ENCODE data around the gene KRTAP19-8.

DNA sequence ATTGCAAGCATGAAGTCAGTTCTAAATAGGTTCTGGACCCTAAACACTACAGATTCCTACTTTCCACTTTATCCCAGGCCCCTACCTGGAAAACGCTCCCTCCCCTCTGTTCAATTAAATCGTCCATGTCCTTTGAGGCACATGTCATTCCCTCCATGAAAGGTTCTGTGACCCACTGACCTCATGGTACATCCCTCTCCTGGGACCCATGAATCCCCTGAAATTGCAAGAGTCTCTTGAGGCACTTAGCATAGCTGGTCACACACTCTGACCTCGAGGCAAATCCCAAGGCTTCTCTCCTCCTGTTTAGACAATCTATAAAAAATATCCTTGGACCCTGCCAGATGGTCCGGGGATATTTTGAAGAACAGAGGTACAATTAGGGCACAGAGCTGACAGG lies 34.3 kb upstream of the KRTAP19-8 start:
- TF ChIP-seq BRCA1 (IDR thresholded peaks at IDR 0.05; ENCODE audit: low read depth, low read length), result no peak
- TF ChIP-seq SUZ12 (IDR thresholded peaks at IDR 0.05; ENCODE audit: unreplicated experiment), result no peak
- TF ChIP-seq, protein P1, sequence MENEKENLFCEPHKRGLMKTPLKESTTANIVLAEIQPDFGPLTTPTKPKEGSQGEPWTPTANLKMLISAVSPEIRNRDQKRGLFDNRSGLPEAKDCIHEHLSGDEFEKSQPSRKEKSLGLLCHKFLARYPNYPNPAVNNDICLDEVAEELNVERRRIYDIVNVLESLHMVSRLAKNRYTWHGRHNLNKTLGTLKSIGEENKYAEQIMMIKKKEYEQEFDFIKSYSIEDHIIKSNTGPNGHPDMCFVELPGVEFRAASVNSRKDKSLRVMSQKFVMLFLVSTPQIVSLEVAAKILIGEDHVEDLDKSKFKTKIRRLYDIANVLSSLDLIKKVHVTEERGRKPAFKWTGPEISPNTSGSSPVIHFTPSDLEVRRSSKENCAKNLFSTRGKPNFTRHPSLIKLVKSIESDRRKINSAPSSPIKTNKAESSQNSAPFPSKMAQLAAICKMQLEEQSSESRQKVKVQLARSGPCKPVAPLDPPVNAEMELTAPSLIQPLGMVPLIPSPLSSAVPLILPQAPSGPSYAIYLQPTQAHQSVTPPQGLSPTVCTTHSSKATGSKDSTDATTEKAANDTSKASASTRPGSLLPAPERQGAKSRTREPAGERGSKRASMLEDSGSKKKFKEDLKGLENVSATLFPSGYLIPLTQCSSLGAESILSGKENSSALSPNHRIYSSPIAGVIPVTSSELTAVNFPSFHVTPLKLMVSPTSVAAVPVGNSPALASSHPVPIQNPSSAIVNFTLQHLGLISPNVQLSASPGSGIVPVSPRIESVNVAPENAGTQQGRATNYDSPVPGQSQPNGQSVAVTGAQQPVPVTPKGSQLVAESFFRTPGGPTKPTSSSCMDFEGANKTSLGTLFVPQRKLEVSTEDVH (IDR thresholded peaks at IDR 0.05; ENCODE audit: low read depth, partially characterized antibody), result no peak
- TF ChIP-seq, protein P2, sequence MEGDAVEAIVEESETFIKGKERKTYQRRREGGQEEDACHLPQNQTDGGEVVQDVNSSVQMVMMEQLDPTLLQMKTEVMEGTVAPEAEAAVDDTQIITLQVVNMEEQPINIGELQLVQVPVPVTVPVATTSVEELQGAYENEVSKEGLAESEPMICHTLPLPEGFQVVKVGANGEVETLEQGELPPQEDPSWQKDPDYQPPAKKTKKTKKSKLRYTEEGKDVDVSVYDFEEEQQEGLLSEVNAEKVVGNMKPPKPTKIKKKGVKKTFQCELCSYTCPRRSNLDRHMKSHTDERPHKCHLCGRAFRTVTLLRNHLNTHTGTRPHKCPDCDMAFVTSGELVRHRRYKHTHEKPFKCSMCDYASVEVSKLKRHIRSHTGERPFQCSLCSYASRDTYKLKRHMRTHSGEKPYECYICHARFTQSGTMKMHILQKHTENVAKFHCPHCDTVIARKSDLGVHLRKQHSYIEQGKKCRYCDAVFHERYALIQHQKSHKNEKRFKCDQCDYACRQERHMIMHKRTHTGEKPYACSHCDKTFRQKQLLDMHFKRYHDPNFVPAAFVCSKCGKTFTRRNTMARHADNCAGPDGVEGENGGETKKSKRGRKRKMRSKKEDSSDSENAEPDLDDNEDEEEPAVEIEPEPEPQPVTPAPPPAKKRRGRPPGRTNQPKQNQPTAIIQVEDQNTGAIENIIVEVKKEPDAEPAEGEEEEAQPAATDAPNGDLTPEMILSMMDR (IDR thresholded peaks at IDR 0.05 in 2 of 3, conservative IDR thresholded peaks at IDR 0.05 in 1 of 3; ENCODE audit: control insufficient read depth in 2 of 3, extremely low read depth in 1 of 3, insufficient read depth in 1 of 3, low read depth in 3 of 3, low read length in 3 of 3), result no peak
- no peak for TF ChIP-seq STAT1 (conservative IDR thresholded peaks at IDR 0.05)
- TF ChIP-seq, protein P3, sequence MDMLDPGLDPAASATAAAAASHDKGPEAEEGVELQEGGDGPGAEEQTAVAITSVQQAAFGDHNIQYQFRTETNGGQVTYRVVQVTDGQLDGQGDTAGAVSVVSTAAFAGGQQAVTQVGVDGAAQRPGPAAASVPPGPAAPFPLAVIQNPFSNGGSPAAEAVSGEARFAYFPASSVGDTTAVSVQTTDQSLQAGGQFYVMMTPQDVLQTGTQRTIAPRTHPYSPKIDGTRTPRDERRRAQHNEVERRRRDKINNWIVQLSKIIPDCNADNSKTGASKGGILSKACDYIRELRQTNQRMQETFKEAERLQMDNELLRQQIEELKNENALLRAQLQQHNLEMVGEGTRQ (IDR thresholded peaks at IDR 0.05; ENCODE audit: borderline replicate concordance, low read depth, low read length), result no peak
- TF ChIP-seq PAX5 (IDR thresholded peaks at IDR 0.05; ENCODE audit: borderline replicate concordance, low read depth, low read length), result no peak
- no peak for TF ChIP-seq SP1 (IDR thresholded peaks at IDR 0.05; ENCODE audit: low read depth, low read length)
- TF ChIP-seq, protein P4, sequence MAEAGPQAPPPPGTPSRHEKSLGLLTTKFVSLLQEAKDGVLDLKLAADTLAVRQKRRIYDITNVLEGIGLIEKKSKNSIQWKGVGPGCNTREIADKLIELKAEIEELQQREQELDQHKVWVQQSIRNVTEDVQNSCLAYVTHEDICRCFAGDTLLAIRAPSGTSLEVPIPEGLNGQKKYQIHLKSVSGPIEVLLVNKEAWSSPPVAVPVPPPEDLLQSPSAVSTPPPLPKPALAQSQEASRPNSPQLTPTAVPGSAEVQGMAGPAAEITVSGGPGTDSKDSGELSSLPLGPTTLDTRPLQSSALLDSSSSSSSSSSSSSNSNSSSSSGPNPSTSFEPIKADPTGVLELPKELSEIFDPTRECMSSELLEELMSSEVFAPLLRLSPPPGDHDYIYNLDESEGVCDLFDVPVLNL (IDR thresholded peaks at IDR 0.05; ENCODE audit: low read depth, low read length), result no peak
- TF ChIP-seq, protein P5, sequence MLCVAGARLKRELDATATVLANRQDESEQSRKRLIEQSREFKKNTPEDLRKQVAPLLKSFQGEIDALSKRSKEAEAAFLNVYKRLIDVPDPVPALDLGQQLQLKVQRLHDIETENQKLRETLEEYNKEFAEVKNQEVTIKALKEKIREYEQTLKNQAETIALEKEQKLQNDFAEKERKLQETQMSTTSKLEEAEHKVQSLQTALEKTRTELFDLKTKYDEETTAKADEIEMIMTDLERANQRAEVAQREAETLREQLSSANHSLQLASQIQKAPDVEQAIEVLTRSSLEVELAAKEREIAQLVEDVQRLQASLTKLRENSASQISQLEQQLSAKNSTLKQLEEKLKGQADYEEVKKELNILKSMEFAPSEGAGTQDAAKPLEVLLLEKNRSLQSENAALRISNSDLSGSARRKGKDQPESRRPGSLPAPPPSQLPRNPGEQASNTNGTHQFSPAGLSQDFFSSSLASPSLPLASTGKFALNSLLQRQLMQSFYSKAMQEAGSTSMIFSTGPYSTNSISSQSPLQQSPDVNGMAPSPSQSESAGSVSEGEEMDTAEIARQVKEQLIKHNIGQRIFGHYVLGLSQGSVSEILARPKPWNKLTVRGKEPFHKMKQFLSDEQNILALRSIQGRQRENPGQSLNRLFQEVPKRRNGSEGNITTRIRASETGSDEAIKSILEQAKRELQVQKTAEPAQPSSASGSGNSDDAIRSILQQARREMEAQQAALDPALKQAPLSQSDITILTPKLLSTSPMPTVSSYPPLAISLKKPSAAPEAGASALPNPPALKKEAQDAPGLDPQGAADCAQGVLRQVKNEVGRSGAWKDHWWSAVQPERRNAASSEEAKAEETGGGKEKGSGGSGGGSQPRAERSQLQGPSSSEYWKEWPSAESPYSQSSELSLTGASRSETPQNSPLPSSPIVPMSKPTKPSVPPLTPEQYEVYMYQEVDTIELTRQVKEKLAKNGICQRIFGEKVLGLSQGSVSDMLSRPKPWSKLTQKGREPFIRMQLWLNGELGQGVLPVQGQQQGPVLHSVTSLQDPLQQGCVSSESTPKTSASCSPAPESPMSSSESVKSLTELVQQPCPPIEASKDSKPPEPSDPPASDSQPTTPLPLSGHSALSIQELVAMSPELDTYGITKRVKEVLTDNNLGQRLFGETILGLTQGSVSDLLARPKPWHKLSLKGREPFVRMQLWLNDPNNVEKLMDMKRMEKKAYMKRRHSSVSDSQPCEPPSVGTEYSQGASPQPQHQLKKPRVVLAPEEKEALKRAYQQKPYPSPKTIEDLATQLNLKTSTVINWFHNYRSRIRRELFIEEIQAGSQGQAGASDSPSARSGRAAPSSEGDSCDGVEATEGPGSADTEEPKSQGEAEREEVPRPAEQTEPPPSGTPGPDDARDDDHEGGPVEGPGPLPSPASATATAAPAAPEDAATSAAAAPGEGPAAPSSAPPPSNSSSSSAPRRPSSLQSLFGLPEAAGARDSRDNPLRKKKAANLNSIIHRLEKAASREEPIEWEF (IDR thresholded peaks at IDR 0.05; ENCODE audit: insufficient replicate concordance, low read depth, low read length), result no peak
- TF ChIP-seq, protein P6, sequence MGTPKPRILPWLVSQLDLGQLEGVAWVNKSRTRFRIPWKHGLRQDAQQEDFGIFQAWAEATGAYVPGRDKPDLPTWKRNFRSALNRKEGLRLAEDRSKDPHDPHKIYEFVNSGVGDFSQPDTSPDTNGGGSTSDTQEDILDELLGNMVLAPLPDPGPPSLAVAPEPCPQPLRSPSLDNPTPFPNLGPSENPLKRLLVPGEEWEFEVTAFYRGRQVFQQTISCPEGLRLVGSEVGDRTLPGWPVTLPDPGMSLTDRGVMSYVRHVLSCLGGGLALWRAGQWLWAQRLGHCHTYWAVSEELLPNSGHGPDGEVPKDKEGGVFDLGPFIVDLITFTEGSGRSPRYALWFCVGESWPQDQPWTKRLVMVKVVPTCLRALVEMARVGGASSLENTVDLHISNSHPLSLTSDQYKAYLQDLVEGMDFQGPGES (IDR thresholded peaks at IDR 0.05), result no peak
- TF ChIP-seq, protein P7, sequence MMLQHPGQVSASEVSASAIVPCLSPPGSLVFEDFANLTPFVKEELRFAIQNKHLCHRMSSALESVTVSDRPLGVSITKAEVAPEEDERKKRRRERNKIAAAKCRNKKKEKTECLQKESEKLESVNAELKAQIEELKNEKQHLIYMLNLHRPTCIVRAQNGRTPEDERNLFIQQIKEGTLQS (IDR thresholded peaks at IDR 0.05; ENCODE audit: borderline replicate concordance, extremely low read depth, low read depth, low read length), result no peak
